Panc1 (cell line): ENCODE results near the gene GRIP2. TPM values are rescaled to one million over a fixed set of nuclear protein-coding genes. Genes with fewer than 3 reads are reported as not detected.

ENCODE experiments used
- ATAC-seq: fragments of 200-7000 bp; cut with Tn5 transposase; 2 replicates; pipeline ENCODE4 v1.9.1; 2020; ENCODE audit warnings: mild to moderate bottlenecking, moderate library complexity
- BruUV-seq: library from RNA; stranded (reverse); fragments of 400-500 nt; replicated peaks from 2 replicates; lab custom pipeline; 2021; lab: Mats Ljungman, UMichigan
- CTCF ChIA-PET: fragments of 300-600 bp; sonication (Branson Sonifier 250); formaldehyde crosslinking; loops from one replicate; lab custom pipeline; 2022; ENCODE audit warnings: antibody characterized with exemption; lab: Charles Lee
- POLR2A ChIA-PET: fragments of 300-600 bp; sonication (Branson Sonifier 250); formaldehyde crosslinking; loops from one replicate; lab custom pipeline; 2022; ENCODE audit warnings: antibody characterized with exemption; lab: Charles Lee
- DNase-seq: peaks from one replicate; pipeline ENCODE4 v3.0.0-alpha.2; 2010; ENCODE audit warnings: low read depth, low spot score
- H3K27ac ChIP-seq: 2 replicates; pipeline ENCODE4 v1.5.1; 2011; ENCODE audit warnings: mild to moderate bottlenecking, low read length, inconsistent platforms
- H3K27me3 ChIP-seq: fragments of 200-500 bp; sonication (Bioruptor generic); 2 replicates; pipeline ENCODE4 v1.6.0; 2014; ENCODE audit warnings: low read length, inconsistent platforms; ENCODE audit not compliant: control insufficient read depth, insufficient read depth
- H3K36me3 ChIP-seq: fragments of 200-500 bp; sonication (Bioruptor generic); 2 replicates; pipeline ENCODE4 v1.5.1; 2014; ENCODE audit warnings: inconsistent platforms, mild to moderate bottlenecking, low read length, moderate library complexity; ENCODE audit not compliant: control insufficient read depth, insufficient read depth
- H3K4me1 ChIP-seq: 2 replicates; pipeline ENCODE4 v1.5.1; 2011; ENCODE audit warnings: inconsistent platforms, mild to moderate bottlenecking, low read length, moderate library complexity; ENCODE audit not compliant: control insufficient read depth, insufficient read depth
- H3K4me3 ChIP-seq, 2 experiments: 2 replicates each; pipeline ENCODE4 v1.5.1; 2011 to 2012; ENCODE audit warnings: low read depth in 2 of 2, low read length in 2 of 2, mild to moderate bottlenecking in 2 of 2, inconsistent platforms in 1 of 2, moderate library complexity in 1 of 2
- H3K9me3 ChIP-seq: fragments of 200-500 bp; sonication (Bioruptor generic); 2 replicates; pipeline ENCODE4 v1.5.1; 2014; ENCODE audit warnings: low read depth, mild to moderate bottlenecking, inconsistent platforms, low read length, moderate library complexity; ENCODE audit not compliant: control insufficient read depth, insufficient read depth
- POLR2AphosphoS5 ChIP-seq: IDR thresholded peaks from 2 replicates; pipeline ENCODE4 v1.6.1; 2012; ENCODE audit warnings: mild to moderate bottlenecking, low read depth, low read length, moderate library complexity
- SIN3A ChIP-seq: IDR thresholded peaks from 2 replicates; pipeline ENCODE4 v1.6.1; 2012; ENCODE audit warnings: low read depth, mild to moderate bottlenecking, low read length, moderate library complexity, borderline replicate concordance; ENCODE audit not compliant: insufficient read depth
- TCF7L2 ChIP-seq: IDR thresholded peaks from 2 replicates; pipeline ENCODE4 v1.6.1; 2011; ENCODE audit warnings: mild to moderate bottlenecking, low read depth, low read length, inconsistent platforms
- in situ Hi-C: cut with HindIII; loops from 2 replicates; pipeline ENCODE4 v1.10.0; 2016; ENCODE audit warnings: low sequenced_read_pairs, low pct_unique_long_range_greater_than_20kb
- intact Hi-C: fragments of 100-400 bp; cut with micrococcal nuclease; formaldehyde crosslinking; loops from one replicate; pipeline ENCODE4 v1.10.0; 2022; ENCODE audit not compliant: unreplicated experiment
- total RNA-seq: library from RNA; stranded (reverse); gene quantifications from one replicate; pipeline ENCODE4 v1.2.1, GENCODE V29; 2021; ENCODE audit not compliant: unreplicated experiment
- TF ChIP-seq, protein P1 (sequence below), 2 experiments: IDR thresholded peaks; 2 replicates each; pipeline ENCODE4 v1.6.1; 2011 to 2012; ENCODE audit warnings: low read depth in 2 of 2, control low read depth in 1 of 2, low read length in 1 of 2, mild to moderate bottlenecking in 1 of 2, moderate library complexity in 1 of 2; ENCODE audit not compliant: insufficient read depth in 1 of 2
- TF ChIP-seq, protein P2 (sequence below): fragments of 450-650 bp; IDR thresholded peaks from 2 replicates; pipeline ENCODE4 v1.5.1; 2017; ENCODE audit warnings: mild to moderate bottlenecking

The GRIP2 gene
- total RNA-seq, 1 experiment from 2014 or later: 6.5 TPM

DNA sequence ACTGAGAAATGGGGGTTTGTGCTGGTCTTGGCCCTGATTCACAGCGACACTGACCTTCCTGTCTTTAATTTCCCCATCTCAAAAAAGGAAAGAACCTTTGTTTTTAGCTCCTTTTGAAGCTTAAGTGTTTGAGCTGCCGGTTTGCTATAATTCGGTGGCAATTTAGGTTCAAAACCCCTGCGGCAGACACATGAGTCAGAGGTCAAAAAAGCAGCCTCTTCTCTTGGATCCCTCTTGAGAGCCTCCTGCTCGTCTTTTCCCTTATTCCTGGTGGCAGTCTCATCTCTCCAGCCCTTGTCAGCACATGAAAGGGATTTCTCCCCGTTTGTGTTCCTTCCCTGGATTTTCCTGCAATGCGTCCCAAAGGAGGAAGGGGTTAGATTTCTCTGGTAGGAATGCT, 64.5 kb downstream of the GRIP2 start:
- DNase-seq: no peak
- no peaks in the 10 kb centered on the region for H3K9me3 ChIP-seq
- BruUV-seq: no TSS peak
- in situ Hi-C loops: no loop called here
- H3K4me1 ChIP-seq: peaks cover 11% of the 10 kb centered on the region
- TF ChIP-seq TCF7L2 (no peak), SIN3A (no peak), POLR2AphosphoS5 (no peak)
- TF ChIP-seq, protein P1, sequence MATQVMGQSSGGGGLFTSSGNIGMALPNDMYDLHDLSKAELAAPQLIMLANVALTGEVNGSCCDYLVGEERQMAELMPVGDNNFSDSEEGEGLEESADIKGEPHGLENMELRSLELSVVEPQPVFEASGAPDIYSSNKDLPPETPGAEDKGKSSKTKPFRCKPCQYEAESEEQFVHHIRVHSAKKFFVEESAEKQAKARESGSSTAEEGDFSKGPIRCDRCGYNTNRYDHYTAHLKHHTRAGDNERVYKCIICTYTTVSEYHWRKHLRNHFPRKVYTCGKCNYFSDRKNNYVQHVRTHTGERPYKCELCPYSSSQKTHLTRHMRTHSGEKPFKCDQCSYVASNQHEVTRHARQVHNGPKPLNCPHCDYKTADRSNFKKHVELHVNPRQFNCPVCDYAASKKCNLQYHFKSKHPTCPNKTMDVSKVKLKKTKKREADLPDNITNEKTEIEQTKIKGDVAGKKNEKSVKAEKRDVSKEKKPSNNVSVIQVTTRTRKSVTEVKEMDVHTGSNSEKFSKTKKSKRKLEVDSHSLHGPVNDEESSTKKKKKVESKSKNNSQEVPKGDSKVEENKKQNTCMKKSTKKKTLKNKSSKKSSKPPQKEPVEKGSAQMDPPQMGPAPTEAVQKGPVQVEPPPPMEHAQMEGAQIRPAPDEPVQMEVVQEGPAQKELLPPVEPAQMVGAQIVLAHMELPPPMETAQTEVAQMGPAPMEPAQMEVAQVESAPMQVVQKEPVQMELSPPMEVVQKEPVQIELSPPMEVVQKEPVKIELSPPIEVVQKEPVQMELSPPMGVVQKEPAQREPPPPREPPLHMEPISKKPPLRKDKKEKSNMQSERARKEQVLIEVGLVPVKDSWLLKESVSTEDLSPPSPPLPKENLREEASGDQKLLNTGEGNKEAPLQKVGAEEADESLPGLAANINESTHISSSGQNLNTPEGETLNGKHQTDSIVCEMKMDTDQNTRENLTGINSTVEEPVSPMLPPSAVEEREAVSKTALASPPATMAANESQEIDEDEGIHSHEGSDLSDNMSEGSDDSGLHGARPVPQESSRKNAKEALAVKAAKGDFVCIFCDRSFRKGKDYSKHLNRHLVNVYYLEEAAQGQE (IDR thresholded peaks at IDR 0.05; ENCODE audit: insufficient read depth in 1 of 2, low read depth in 2 of 2, low read length in 1 of 2): no peak
- TF ChIP-seq, protein P2, sequence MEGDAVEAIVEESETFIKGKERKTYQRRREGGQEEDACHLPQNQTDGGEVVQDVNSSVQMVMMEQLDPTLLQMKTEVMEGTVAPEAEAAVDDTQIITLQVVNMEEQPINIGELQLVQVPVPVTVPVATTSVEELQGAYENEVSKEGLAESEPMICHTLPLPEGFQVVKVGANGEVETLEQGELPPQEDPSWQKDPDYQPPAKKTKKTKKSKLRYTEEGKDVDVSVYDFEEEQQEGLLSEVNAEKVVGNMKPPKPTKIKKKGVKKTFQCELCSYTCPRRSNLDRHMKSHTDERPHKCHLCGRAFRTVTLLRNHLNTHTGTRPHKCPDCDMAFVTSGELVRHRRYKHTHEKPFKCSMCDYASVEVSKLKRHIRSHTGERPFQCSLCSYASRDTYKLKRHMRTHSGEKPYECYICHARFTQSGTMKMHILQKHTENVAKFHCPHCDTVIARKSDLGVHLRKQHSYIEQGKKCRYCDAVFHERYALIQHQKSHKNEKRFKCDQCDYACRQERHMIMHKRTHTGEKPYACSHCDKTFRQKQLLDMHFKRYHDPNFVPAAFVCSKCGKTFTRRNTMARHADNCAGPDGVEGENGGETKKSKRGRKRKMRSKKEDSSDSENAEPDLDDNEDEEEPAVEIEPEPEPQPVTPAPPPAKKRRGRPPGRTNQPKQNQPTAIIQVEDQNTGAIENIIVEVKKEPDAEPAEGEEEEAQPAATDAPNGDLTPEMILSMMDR: no peak
- H3K4me3 ChIP-seq: no peak overlapping the region
- CTCF ChIA-PET: no interaction called here
- H3K36me3 ChIP-seq: no peaks in the 10 kb centered on the region; the same call in 1 of the 2 replicates
- POLR2A ChIA-PET: no interaction called here
- intact Hi-C loops: no loop called here
- no peak for ATAC-seq
- H3K27ac ChIP-seq: no peak overlapping the region
- no peaks in the 10 kb centered on the region for H3K27me3 ChIP-seq

DNA sequence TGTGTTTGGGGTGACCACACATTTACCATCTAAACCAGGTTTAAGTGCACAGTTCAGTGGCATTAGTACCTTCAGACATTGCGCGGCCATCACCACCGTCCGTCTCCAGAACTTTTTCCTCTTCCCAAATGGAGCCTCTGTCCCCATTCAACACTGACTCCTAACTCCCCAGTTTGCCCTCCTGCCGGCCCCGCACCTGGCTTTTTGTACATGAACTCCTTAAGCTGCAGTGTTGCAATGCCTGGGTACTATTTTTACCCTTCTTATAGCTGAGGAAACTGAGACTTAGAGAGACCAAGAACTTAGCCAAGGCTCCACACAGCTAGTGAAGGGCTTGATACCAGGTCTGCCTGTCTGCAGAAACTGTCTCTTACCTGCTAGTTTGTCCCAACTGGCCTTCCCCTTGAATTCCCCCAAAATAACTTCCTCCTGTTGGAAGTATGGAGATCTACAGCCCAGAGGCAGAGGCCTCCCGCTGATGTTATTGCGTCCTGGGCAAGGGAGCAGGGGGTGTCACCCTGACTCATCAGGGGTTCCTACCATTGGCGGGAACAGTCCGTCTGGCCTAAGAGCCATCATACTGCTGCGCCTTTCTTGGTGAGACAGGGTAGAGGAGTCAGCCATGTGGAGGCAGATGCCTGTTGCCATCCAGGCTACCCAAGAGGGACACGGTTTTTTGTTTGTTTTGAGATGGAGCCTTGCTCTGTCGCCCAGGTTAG, 65.6 kb downstream of the GRIP2 start:
- ATAC-seq: no peak

More for the DNA sequence above, 65.6 kb downstream of the GRIP2 start:
- Histone ChIP-seq H3K27ac (no peak overlapping the region), H3K4me3 (no peak overlapping the region), H3K9me3 (no peaks in the 10 kb centered on the region), H3K27me3 (no peaks in the 10 kb centered on the region), H3K4me1 (peaks cover 11% of the 10 kb centered on the region), H3K36me3 (no peaks in the 10 kb centered on the region)
- intact Hi-C loops (no loop called here), in situ Hi-C loops (no loop called here)
- no TSS peak for BruUV-seq
- no peak for TF ChIP-seq POLR2AphosphoS5
- TF ChIP-seq, protein P2: no peak
- no peak for TF ChIP-seq SIN3A
- ChIA-PET POLR2A (no interaction called here), CTCF (no interaction called here)
- no peak for DNase-seq
